A549 treated with RU486 at 1 μM for 4 hours (cell line): ENCODE measurements around the gene PLN. TPM values are rescaled to one million over a fixed set of nuclear protein-coding genes. Genes with fewer than 3 reads are reported as not detected.

Experiments used
- total RNA-seq: library from RNA; stranded (reverse); fragments of 200-300 nt; extraction: Qiagen RNA extraction; gene quantifications from 5 replicates; pipeline ENCODE4 v1.2.3, GENCODE V29; 2022; ENCODE audit warnings: low read depth

PLN gene
- not detected in 5 replicates for total RNA-seq

DNA sequence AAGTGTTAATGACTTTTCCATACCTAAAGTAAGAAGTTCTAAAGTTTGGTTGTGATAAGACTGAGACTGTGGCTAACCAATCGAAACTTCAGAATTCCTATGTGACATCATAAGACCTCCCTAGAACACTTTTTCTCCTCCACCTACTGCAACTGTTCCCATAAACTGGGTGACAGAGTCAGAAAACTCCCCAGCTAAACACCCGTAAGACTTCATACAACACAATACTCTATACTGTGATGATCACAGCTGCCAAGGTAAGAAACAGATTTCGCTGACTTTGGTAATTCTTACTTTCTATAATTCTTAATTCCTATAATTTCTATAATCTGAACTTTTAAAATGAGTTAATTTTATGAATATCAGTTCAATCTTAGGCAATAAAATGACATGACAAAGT lies at the start of gene PLN:
PLN (plus strand) TSS at position 161 of the 400 bp plus-strand sequence. CDS start 10,626 bp downstream, outside the sequence.

Other genes starting within 250 kb of the PLN start
- 0.49 to 1.8 TPM (median 1.6 TPM) in 5 replicates for gene CEP85L, start 103.3 kb downstream of the PLN start, total RNA-seq